ENCODE data around the gene ATP1B3.
A peak's percentile ranks its signal among the peaks of the same experiment; 100 is the strongest.
"Not testable (repeated sequence)": the region's sequence is repeated elsewhere in the genome, so short reads cannot be mapped to it uniquely, and the experiment has no call there.

The ATP1B3 gene

DNA sequence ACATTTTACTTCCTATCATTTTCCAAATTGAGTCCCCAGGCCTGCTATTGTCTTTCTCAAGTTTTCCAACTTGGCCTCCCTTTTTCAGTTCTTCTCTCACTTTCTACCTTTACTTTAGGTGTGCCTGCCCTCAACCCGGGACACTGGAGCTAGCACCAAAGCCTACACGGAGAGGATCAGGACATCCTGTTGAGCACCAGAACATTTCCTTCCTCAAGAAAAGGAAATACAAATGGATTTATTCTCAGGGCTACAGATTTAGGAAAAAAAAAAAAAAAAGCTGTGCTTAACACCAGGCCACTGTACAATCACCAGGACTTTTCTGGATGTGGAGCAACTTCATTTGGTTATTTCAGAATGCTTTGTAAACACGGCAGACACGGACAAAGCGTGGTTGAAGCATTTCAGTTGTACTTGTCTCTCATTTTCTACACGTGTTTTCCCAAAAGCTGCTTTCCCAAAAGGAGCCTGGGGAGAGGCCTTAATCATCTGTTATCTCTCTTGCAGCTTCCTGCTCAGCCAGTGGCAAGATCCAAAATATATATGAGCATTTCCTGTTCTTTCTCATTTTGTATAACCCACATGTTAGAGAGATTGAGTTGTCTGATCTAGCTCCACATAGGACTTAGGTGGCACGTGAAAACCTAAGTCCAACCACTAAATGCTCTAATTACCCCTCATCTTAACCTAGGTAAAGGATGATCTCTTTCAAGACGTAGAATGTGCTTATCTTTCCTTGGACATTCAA, 15.5 kb upstream of the ATP1B3 start:
- DNase-seq, result no peak

GRCh38 chr3:141862279-141862816, 14.1 kb upstream of the ATP1B3 start:
- DNase-seq, result no peak

DNA sequence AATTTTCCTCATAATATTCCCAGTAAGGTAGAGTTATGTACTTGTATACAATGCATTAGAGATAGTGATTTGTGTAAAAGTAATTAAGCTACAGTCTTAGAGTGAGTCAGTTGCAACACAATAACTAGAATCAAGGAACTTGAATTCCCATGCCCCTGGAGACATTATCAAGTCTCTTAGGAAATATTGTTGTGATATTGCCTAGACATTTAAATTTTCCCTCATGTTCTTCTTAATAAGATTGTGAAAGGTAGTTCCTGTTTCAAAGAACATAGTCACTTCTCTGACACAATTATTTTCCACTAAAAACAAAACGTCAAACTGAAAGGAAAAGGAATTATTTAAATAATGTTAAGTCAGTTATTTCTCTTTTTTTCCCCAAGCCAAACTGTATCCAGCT, 13.0 kb upstream of the ATP1B3 start:
- no peak for DNase-seq

DNA sequence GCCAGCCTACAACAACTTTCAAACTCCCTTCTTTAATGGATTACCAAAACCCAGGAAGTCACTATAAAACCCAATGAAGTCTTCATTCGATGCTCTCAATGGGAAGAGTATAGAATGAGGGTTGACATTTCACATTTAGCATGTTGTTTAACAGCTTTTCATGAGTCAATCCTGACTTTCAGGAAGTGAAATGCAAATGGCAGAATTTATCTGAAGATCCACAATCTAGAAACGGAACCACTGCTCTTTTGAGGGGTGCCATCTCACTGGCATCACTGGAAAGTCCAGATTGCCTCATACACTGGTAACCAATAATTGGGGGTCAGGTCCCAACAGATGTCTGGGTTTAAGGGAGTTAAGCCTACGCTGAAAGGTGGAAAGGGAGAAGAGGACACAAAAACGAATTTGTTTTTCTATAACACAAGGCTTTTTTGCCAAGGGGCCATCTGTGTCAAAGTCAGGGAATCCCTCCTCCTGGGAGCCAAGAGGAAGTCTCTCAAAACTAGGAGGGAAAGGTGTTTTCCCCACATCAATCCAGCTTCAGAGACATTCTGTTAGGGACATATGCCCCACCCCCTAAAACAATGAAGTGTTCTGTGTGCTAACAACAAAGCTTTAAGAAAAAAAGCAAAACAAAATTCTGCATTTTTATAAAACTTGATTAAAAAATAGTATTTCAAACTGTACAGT, 12.0 kb upstream of the ATP1B3 start:
- DNase-seq, result no peak

GRCh38 chr3:141865101-141865500, 11.3 kb upstream of the ATP1B3 start:
- DNase-seq, result no peak

DNA sequence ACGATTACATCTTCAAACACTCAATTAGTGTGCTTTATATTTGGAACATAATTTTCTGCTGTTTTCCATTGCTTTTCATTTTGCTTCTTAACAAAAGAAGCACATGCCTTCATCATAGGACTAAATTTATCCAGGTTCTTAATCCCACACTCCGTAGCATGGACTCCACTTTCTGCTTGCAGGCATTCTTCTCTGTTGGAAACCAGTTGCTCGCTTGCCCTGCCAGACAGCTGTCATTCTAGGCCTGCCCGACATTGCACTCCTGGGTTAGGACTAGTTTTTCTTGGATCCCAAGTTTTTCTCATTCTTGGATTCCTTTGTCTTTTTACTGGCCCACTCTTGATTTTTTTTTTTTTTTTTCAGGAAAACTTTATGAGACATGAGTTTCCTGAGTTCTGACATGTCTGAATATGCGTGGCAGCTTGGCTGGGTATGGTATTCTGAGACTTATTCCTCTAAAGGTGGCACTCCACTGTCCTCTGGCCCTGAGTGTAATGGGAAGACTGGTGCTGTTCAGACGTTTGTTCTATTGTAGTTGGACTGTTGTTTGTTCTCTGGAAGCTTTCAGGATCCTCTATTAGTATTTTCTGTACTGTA, 6.3 kb upstream of the ATP1B3 start:
- DNase-seq, result no peak

- peak; percentile 65 for DNase-seq
These were observed 1.0 kb upstream of the ATP1B3 start for GRCh38 chr3:141875374-141875892.

DNA sequence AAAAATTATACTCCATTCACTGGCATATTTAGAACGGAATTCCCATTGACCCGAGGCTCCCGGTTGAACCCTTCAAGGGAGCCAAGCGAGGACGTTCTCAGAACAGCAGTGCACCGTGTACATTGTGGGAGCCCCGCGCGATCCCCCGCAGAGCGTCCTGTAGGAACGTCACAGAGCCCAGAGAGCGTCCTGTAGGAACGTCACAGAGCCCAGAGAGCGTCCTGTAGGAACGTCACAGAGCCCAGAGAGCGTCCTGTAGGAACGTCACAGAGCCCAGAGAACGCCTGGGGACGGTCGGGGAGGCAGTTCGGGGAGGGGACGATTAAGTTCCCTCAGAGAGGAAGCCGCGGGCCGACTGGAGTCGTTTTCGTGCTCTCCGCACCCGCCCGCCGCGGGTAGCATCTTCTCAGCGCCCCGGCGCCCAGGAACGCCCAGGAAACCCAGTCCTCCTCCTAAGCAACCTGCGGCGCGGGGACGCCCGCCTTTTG, 506 bp upstream of the ATP1B3 start:
- peak; percentile 45 for DNase-seq

- DNase-seq, result no peak
These were observed 613 bp downstream of the ATP1B3 start for GRCh38 chr3:141876891-141877621.

DNA sequence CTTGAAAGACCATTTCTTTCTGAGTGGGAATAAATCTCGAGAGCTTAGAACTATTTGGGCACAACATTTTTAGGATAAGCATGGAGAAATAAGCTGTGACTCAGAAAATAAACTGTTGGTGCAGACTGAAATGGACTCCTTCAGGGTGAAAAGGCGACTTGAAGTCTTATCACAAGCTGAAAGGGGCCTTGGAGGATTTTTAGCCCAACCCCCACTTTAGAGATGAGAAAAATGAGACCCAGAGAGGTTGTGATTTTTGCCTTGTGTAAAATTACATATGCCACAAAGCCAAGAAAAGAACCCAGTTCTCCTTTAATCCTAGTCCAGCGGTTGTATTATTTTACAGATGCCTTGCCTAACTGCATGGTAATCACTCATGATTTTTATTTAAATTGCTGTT, 1.5 kb downstream of the ATP1B3 start:
- DNase-seq, result no peak

GRCh38 chr3:141878326-141878725, 1.9 kb downstream of the ATP1B3 start:
- DNase-seq, result no peak

- DNase-seq, result peak; percentile 15
These were observed 2.4 kb downstream of the ATP1B3 start for GRCh38 chr3:141878817-141879216.

DNA sequence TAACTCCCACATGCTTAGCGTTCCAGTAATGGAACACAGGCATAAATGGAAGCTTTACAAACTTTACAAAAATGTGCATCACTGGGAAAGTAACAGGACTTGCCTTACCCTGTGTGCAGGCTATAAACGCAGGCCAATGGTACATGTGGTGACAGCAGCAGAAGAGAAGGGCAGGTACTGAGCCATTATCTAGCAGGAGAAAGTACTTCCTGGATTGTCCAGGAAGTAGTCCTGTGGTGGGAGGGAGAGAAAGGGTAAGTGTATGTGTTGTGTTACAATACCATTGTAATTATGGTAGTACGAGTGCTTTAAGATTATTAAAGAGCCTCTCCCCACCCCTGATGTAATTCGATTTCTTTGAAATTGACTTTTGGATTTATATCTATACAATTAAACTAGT, 5.3 kb downstream of the ATP1B3 start:
- no peak for DNase-seq

GRCh38 chr3:141887051-141887450, 10.6 kb downstream of the ATP1B3 start:
- DNase-seq, result no peak

GRCh38 chr3:141888548-141888947, 12.1 kb downstream of the ATP1B3 start:
- DNase-seq, result not testable (repeated sequence)

DNA sequence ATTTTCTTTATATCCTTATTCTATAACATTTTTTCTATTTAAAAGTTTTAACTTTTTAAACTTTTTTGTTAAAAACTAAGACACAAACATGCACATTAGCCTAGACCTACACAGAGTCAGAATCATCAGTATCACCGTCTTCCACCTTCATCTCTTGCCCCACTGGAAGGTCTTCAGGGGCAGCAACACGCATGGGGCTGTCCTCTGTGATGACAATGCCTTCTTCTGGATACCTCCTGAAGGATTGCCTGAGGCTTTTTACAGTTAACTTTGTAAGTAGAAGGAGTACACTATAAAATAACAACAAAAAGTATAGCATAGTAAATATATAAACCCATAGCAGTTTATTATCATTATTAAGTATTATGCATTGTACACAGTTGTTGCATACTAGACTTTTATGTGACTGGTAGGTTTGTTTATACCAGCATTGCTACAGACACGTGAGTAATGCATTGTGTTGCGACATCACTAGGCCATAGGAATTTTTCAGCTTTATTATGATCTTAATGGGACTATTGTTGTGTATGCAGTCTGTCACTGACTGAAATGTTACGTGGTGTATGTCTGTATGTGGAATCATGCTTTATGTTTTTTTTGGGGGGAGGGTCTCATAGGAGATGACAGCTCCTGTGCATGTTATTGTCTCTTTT, 18.2 kb downstream of the ATP1B3 start:
- no peak for DNase-seq

DNA sequence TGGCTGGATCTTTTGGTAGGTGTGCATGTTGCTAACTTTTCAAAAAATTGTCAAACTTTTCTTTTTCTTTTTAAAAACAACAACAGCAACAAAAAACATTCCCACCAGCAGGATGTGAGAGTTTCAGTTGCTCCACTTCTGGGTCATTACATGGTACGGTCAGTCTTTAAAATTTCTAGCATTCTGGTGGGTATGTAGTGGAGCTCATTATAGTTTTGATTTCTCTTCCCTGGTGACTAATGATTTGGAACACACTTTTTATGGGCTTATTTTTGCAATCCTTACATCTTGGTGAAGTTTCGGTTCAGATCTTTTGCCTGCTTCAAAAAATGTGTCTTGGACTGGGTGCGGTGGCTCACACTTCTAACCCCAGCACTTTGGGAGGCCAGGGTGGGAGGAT, 19.3 kb downstream of the ATP1B3 start:
- DNase-seq, result no peak

GRCh38 chr3:141898908-141899307, 22.5 kb downstream of the ATP1B3 start:
- DNase-seq, result no peak

DNA sequence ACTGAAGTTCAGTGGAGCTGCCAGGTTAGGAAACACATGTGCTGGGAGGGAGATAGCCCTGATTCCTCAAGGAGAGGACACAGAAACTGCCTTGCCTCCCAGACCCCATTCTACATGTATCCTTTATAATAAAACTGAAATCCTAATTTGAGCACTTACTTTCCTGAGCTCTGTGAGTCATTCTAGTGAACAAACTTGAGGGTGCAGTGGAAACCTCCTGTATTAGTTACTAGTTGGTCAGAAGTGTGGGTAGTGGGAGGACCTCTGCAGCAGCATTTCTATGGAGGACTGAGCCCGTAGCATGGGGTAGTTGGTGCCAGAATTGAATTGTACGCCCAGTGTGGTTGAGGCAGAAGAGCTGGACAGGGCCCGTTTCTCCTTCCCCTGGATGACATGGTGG, 23.9 kb downstream of the ATP1B3 start:
- no peak for DNase-seq

DNA sequence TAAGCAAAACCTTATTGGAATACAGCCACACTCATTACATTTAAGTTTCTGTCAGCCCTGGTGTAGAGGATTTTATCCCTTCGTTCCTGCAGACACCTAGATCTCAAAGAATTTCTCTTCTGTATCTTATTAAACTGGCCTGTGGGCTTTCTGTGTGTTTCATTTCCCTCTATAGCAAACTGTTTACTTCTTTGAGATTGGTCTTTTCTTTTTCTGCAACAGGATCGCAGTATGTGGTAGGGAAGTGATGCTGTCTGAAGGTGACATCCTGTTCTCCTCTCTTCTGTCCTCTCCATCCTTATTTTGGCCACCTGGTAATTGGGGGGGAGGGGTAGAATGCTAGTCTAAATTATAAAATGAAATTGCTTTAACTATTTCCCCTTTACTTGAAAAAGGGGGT, 25.5 kb downstream of the ATP1B3 start:
- DNase-seq, result no peak

DNA sequence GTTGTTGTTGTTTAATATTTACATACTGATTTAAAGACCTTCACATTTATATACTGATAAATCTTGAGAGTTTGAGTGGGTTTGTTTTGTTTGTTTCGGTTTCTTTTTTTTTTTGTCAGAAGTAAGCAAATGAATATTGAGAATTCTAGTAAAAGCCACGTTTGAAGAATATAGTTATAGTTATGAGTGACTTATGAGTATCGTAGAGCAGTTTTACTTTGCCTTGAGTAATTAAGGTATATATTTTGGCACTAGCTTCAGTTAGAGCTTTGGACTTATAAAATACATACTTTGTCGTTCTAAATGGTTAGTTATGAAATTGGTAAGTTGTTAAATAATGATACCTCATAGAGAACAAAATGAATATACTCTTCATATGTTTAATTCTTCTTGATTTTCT, 27.8 kb downstream of the ATP1B3 start:
- DNase-seq, result no peak

DNA sequence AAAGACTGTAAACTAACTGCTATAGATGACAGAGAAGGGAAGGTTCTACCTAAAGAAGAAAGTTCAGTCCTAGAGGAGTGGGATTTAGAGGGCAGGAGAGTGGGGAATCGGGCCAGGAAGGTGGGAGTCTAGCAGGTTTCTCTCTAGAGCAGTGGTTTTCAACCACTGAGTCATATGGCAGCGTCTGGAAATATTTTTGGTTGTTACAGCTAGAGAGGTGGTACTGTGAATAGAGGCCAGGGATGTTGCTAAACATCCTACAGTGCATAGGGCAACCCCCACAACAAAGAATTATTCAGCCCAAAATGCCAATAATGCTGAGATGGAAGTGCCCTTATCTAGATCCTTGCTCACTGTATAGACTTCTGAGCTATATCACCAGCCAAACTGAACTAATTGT, 28.7 kb downstream of the ATP1B3 start:
- DNase-seq, result no peak

All from DMS79 (cell line).